Smooth muscle cell (in vitro differentiated cells): ENCODE measurements around the gene ALK. TPM values are rescaled to one million over a fixed set of nuclear protein-coding genes. Genes with fewer than 3 reads are reported as not detected.

Experiments
- DNase-seq: peaks from one replicate; lab custom pipeline; 2025; ENCODE audit not compliant: unreplicated experiment; lab: John Stamatoyannopoulos, UW
- H2AFZ ChIP-seq: fragments of 200-600 bp; sonication (generic); 2 replicates; pipeline ENCODE4 v1.6.0; 2016; ENCODE audit warnings: antibody characterized with exemption, low read depth, mild to moderate bottlenecking
- H3F3A ChIP-seq: fragments of 200-600 bp; sonication (generic); 2 replicates; pipeline ENCODE4 v1.6.0; 2017; ENCODE audit warnings: antibody characterized with exemption, low read depth
- H3K27ac ChIP-seq: fragments of 200-600 bp; sonication (generic); 2 replicates; pipeline ENCODE4 v1.5.1; 2016; ENCODE audit warnings: low read depth, mild to moderate bottlenecking
- H3K27me3 ChIP-seq: fragments of 200-600 bp; sonication (generic); 2 replicates; pipeline ENCODE4 v1.6.1; 2016; ENCODE audit warnings: low read depth, mild to moderate bottlenecking
- H3K36me3 ChIP-seq: fragments of 200-600 bp; sonication (generic); 2 replicates; pipeline ENCODE4 v1.5.1; 2016; ENCODE audit warnings: low read depth
- H3K4me1 ChIP-seq: fragments of 200-600 bp; sonication (generic); 2 replicates; pipeline ENCODE4 v1.5.1; 2016; ENCODE audit warnings: low read depth
- H3K4me2 ChIP-seq: fragments of 200-600 bp; sonication (generic); 2 replicates; pipeline ENCODE4 v1.6.0; 2016; ENCODE audit warnings: mild to moderate bottlenecking
- H3K4me3 ChIP-seq: fragments of 200-600 bp; sonication (generic); 2 replicates; pipeline ENCODE4 v1.5.1; 2016; ENCODE audit warnings: mild to moderate bottlenecking
- H3K79me2 ChIP-seq: fragments of 200-600 bp; sonication (generic); 2 replicates; pipeline ENCODE4 v1.6.0; 2016; ENCODE audit warnings: low read depth, mild to moderate bottlenecking
- H3K9ac ChIP-seq: fragments of 200-600 bp; sonication (generic); 2 replicates; pipeline ENCODE4 v1.6.0; 2016; ENCODE audit warnings: low read depth
- H3K9me3 ChIP-seq: fragments of 200-600 bp; sonication (generic); replicated peaks from 2 replicates; pipeline ENCODE4 v1.5.1; 2016; ENCODE audit warnings: low read depth
- H4K20me1 ChIP-seq: fragments of 200-600 bp; sonication (generic); 2 replicates; pipeline ENCODE4 v1.6.0; 2016; ENCODE audit warnings: low read depth
- CTCF ChIP-seq: fragments of 200-600 bp; sonication (generic); IDR thresholded peaks from 2 replicates; pipeline ENCODE4 v1.5.1; 2017; ENCODE audit warnings: borderline replicate concordance, mild to moderate bottlenecking, antibody characterized with exemption; ENCODE audit not compliant: insufficient read depth, poor library complexity, severe bottlenecking
- WGBS: methylation state at CpG from one replicate; pipeline ENCODE4 v1.1.7; 2016; ENCODE audit warnings: low lambda C conversion rate; 5-methylcytosine and 5-hydroxymethylcytosine counted together
- polyA plus RNA-seq: library from polyadenylated mRNA; unstranded; fragments of >200 nt; fragmentation: Nextera tagmentation; extraction: Ambion mirVana; gene quantifications from 2 replicates; pipeline ENCODE4 v1.2.1, GENCODE V29; 2016
- total RNA-seq: library from RNA; depleted of rRNA; stranded (reverse); fragments of >200 nt; gene quantifications from 2 replicates; pipeline ENCODE4 v1.2.3, GENCODE V29; 2014

Gene ALK
- total and polyA plus RNA-seq, 2 experiments from 2014 or later, result 0.13 to 0.19 TPM

GRCh38 chr2:29184531-29184930, 736.9 kb downstream of the ALK start:
- TF ChIP-seq CTCF, result no peak
- H3K9ac ChIP-seq, result no peak overlapping the region
- H2AFZ ChIP-seq, result no peak overlapping the region
- no peaks in the 10 kb centered on the region for H3K27me3 ChIP-seq
- H4K20me1 ChIP-seq, result no peaks in the 10 kb centered on the region
- no peaks in the 10 kb centered on the region for H3K79me2 ChIP-seq
- H3K9me3 ChIP-seq, result peaks cover 6% of the 10 kb centered on the region
- H3K4me2 ChIP-seq, result no peak overlapping the region
- H3K27ac ChIP-seq, result no peak overlapping the region
- H3K4me3 ChIP-seq, result no peak overlapping the region
- 96% methylated on average over 6 of the region's 6 CpGs for WGBS
- no peaks in the 10 kb centered on the region for H3F3A ChIP-seq
- DNase-seq, result no peak
- no peaks in the 10 kb centered on the region for H3K4me1 ChIP-seq
- H3K36me3 ChIP-seq, result no peaks in the 10 kb centered on the region

- Histone ChIP-seq H4K20me1 (no peaks in the 10 kb centered on the region), H3K27me3 (no peaks in the 10 kb centered on the region), H3K79me2 (no peaks in the 10 kb centered on the region), H2AFZ (no peak overlapping the region), H3K9ac (no peak overlapping the region), H3K4me3 (no peak overlapping the region), H3K36me3 (no peaks in the 10 kb centered on the region), H3F3A (no peaks in the 10 kb centered on the region), H3K27ac (no peak overlapping the region), H3K4me2 (no peak overlapping the region), H3K4me1 (no peaks in the 10 kb centered on the region), H3K9me3 (peaks cover 6% of the 10 kb centered on the region)
- no peak for TF ChIP-seq CTCF
- DNase-seq, result no peak
Measured at GRCh38 chr2:29182920-29183319, 738.5 kb downstream of the ALK start.

DNA sequence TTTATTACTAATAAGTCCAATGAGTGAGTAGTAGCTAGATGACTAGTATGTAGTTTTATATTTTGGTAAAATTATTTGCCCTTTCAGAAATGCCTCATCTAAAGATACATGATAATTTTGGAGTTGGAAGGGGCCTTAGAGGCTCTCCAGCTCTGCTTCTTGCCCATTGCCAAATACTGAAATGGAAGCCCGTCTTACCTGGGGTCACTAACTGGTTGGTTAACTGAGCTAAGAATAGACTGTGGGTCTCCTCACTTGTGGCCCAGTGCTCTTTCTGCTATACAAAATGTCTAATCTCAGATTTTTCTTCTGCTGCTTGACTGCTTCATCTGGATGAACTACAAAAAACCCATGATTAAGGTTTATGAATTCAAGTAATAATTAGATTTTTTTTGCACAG, 739.1 kb downstream of the ALK start:
- Histone ChIP-seq H3K9me3 (peaks cover 5% of the 10 kb centered on the region), H3K4me2 (no peak overlapping the region), H3K4me3 (no peak overlapping the region), H3K36me3 (no peaks in the 10 kb centered on the region), H3K4me1 (no peaks in the 10 kb centered on the region), H3K9ac (no peak overlapping the region), H4K20me1 (no peaks in the 10 kb centered on the region), H3F3A (no peaks in the 10 kb centered on the region), H3K27me3 (no peaks in the 10 kb centered on the region), H3K27ac (no peak overlapping the region), H2AFZ (no peak overlapping the region), H3K79me2 (no peaks in the 10 kb centered on the region)
- DNase-seq, result no peak
- 96% methylated on average over 1 of the region's 1 CpG for WGBS
- TF ChIP-seq CTCF, result no peak

DNA sequence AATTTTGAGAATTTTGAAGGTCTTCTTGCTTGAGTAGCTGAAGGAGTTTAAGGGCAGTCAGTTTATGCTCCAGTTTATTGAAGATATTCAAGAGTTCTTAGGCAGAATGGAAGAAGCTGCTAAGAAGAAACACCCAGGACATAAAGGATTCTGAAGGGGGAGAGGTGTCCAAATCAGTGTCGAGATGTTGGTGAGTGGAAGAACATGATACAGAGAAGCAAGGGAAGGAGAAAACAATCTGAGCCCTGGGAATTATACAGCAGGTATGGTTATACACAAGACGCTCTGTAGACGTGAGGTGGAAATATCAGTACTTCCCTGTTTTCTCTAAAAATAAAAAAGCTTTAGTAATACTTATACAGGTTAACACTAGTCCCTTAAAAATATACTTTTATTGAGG, 746.0 kb downstream of the ALK start:
- H3K79me2 ChIP-seq, result no peaks in the 10 kb centered on the region
- H3K4me3 ChIP-seq, result no peak overlapping the region
- H3K9me3 ChIP-seq, result no peaks in the 10 kb centered on the region
- H3K27me3 ChIP-seq, result no peaks in the 10 kb centered on the region
- H2AFZ ChIP-seq, result no peak overlapping the region
- no peak for DNase-seq
- 98% methylated on average over 3 of the region's 3 CpGs for whole genome bisulfite sequencing
- H4K20me1 ChIP-seq, result no peaks in the 10 kb centered on the region
- no peaks in the 10 kb centered on the region for H3F3A ChIP-seq
- no peak overlapping the region for H3K4me2 ChIP-seq
- no peak overlapping the region for H3K9ac ChIP-seq
- peaks cover 6% of the 10 kb centered on the region for H3K36me3 ChIP-seq
- TF ChIP-seq CTCF, result no peak
- no peak overlapping the region for H3K27ac ChIP-seq
- no peaks in the 10 kb centered on the region for H3K4me1 ChIP-seq
